Stomach (tissue), 9 donors: Measurements from ENCODE around the gene TMPRSS4. TPM values are rescaled to one million over a fixed set of nuclear protein-coding genes. Genes with fewer than 3 reads are reported as not detected.

Source experiments
- DNase-seq, 2 donors: peaks; one replicate each; pipeline versions ENCODE4 v3.0.0 to v3.0.0-alpha.2; 2013 to 2019
- H3K27ac ChIP-seq, 5 donors: fragments of 200-600 bp in 4 of 5; sonication (generic) in 4 of 5; one replicate each; pipeline ENCODE4 v1.5.1; 2013 to 2019; ENCODE audit warnings: mild to moderate bottlenecking in 1 of 5, moderate library complexity in 1 of 5
- H3K27me3 ChIP-seq, 3 donors: fragments of 200-600 bp; sonication (generic); one replicate each; pipeline ENCODE4 v1.5.1; 2017 to 2019; ENCODE audit warnings: mixed run types in 1 of 3
- H3K36me3 ChIP-seq, 4 donors: fragments of 200-600 bp; sonication (generic); 1 replicate in 3 of 4; 2 replicates in 1 of 4; pipeline ENCODE4 v1.5.1; 2016 to 2019
- H3K4me1 ChIP-seq, 4 donors: fragments of 200-600 bp; sonication (generic); one replicate each; pipeline ENCODE4 v1.5.1; 2016 to 2019
- H3K4me3 ChIP-seq, 4 donors: fragments of 200-600 bp; sonication (generic) in 3 of 4; one replicate each; pipeline ENCODE4 v1.5.1; 2016 to 2019; ENCODE audit warnings: mild to moderate bottlenecking in 1 of 4
- H3K9me3 ChIP-seq, 4 donors: fragments of 200-600 bp; sonication (generic); one replicate each; pipeline ENCODE4 v1.5.1; 2016 to 2019
- CTCF ChIP-seq, 7 experiments: fragments of 450-650 bp in 4 of 7; fragments of 200-600 bp in 3 of 7; sonication (generic) in 3 of 7; IDR thresholded peaks; one replicate each; pipeline ENCODE4 v1.5.1; 2016 to 2019; ENCODE audit warnings: antibody characterized with exemption in 7 of 7, control low read depth in 2 of 7, mild to moderate bottlenecking in 1 of 7
- EP300 ChIP-seq: sonication (generic); formaldehyde crosslinking; IDR thresholded peaks from one replicate; pipeline ENCODE4 v1.6.1; 2017; ENCODE audit warnings: antibody characterized with exemption
- POLR2A ChIP-seq, 4 donors: fragments of 450-650 bp; IDR thresholded peaks; one replicate each; pipeline ENCODE4 v1.6.1; 2016; ENCODE audit warnings: antibody characterized with exemption in 4 of 4, control low read depth in 2 of 4, mild to moderate bottlenecking in 1 of 4, moderate library complexity in 1 of 4
- POLR2AphosphoS5 ChIP-seq, 3 donors: sonication (generic); formaldehyde crosslinking; IDR thresholded peaks; one replicate each; pipeline ENCODE4 v1.6.1; 2016; ENCODE audit warnings: antibody characterized with exemption in 3 of 3
- WGBS, 5 donors: extraction: QIAGEN DNeasy Blood & Tissue Kit in 3 of 5; methylation state at CpG; one replicate each; pipeline versions ENCODE4 v1.1.5 to v1.1.7; 2013 to 2018; 5-methylcytosine and 5-hydroxymethylcytosine counted together
- intact Hi-C: fragments of 100-400 bp; cut with DNase I; formaldehyde crosslinking; loops from one replicate; pipeline ENCODE4 v1.15.1; 2023; ENCODE audit warnings: low total_unique reads
- polyA plus RNA-seq, 3 donors: library from polyadenylated mRNA; stranded (reverse); fragments of 200-250 nt; gene quantifications; one replicate each; pipeline ENCODE4 v1.2.3, GENCODE V29; 2013
- total RNA-seq, 5 donors: library from RNA; depleted of rRNA; stranded (reverse); fragments of >200 nt; gene quantifications; one replicate each; pipeline versions ENCODE4 v1.1.0 to v1.2.3, GENCODE V29; 2014 to 2016
- donor health status: healthy with polysubstance abuse.
- donor health status: Bipolar disorder and iron deficiency.
- donor health status: healthy.

The TMPRSS4 gene
- total and polyA plus RNA-seq, 8 donors, result 4.7 to 498 (median 18.1) TPM

- TF ChIP-seq CTCF (IDR thresholded peaks at IDR 0.05), result no peak
- no peak for TF ChIP-seq POLR2A (IDR thresholded peaks at IDR 0.05)
- TF ChIP-seq EP300, result no peak
- no peak for TF ChIP-seq POLR2AphosphoS5 (IDR thresholded peaks at IDR 0.05)
- DNase-seq, result no peak
- intact Hi-C loops, result no loop called here
- H3K27me3 ChIP-seq, result peaks cover 0 to 35% (median 3%) of the 10 kb centered on the region in 3 donors
- no peak overlapping the region for H3K4me3 ChIP-seq
- H3K4me1 ChIP-seq, result no peaks in the 10 kb centered on the region
- 91 to 95% (median 94%) methylated on average over 10 of the region's 10 CpGs for WGBS, 5 donors
- no peaks in the 10 kb centered on the region for H3K9me3 ChIP-seq
- no peaks in the 10 kb centered on the region for H3K36me3 ChIP-seq
- H3K27ac ChIP-seq, result no peak overlapping the region
Measured at GRCh38 chr11:118133816-118134215, 56.9 kb downstream of the TMPRSS4 start.

GRCh38 chr11:118135051-118135795 is 58.3 kb downstream of the TMPRSS4 start:
- H3K36me3 ChIP-seq, result no peaks in the 10 kb centered on the region
- H3K9me3 ChIP-seq, result no peaks in the 10 kb centered on the region
- H3K4me1 ChIP-seq, result no peaks in the 10 kb centered on the region
- H3K27me3 ChIP-seq, result peaks cover 0 to 47% (median 3%) of the 10 kb centered on the region in 3 donors
- intact Hi-C loops, result no loop called here
- 71 to 81% (median 79%) methylated on average over 7 of the region's 7 CpGs for WGBS, 5 donors
- no peak overlapping the region for H3K27ac ChIP-seq
- TF ChIP-seq POLR2A (IDR thresholded peaks at IDR 0.05) (no peak), EP300 (no peak), CTCF (IDR thresholded peaks at IDR 0.05) (no peak), POLR2AphosphoS5 (IDR thresholded peaks at IDR 0.05) (no peak)
- H3K4me3 ChIP-seq, result no peak overlapping the region
- no peak for DNase-seq

DNA sequence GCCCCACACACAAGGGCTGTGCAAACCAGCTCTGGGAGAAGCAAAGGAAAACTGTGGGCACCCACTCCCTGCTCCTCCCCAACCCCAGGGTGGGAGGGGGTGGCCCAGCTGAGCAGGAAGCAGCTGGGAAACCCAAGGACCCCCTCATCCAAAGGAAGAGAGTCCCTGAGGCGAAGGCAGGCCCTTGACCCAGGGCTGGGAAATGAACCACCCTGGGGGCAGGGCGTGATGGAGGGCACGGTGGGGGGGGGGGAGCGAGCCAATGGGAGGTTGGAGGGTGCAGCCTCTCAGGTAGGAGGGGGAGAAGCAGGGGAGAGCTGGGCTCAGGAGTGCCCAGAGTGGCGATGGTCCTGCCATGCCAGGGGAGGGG is 58.9 kb downstream of the TMPRSS4 start:
- intact Hi-C loops, result no loop called here
- Histone ChIP-seq H3K4me1 (no peaks in the 10 kb centered on the region), H3K27me3 (peaks cover 0 to 53% (median 3%) of the 10 kb centered on the region in 3 donors), H3K27ac (no peak overlapping the region), H3K9me3 (no peaks in the 10 kb centered on the region), H3K4me3 (no peak overlapping the region), H3K36me3 (no peaks in the 10 kb centered on the region)
- no peak for TF ChIP-seq POLR2AphosphoS5 (IDR thresholded peaks at IDR 0.05)
- no peak for TF ChIP-seq CTCF (IDR thresholded peaks at IDR 0.05)
- TF ChIP-seq EP300, result no peak
- no peak for TF ChIP-seq POLR2A (IDR thresholded peaks at IDR 0.05)
- no peak for DNase-seq
- 72 to 89% (median 80%) methylated on average over 3 to 5 of the region's 5 CpGs for WGBS, 5 donors

- Histone ChIP-seq H3K9me3 (no peaks in the 10 kb centered on the region), H3K36me3 (no peaks in the 10 kb centered on the region), H3K4me1 (no peaks in the 10 kb centered on the region), H3K27ac (no peak overlapping the region), H3K27me3 (peaks cover 0 to 58% (median 7%) of the 10 kb centered on the region in 3 donors), H3K4me3 (no peak overlapping the region)
- intact Hi-C loops, result no loop called here
- whole genome bisulfite sequencing, 5 donors, result 66 to 86% (median 77%) methylated on average over 2 of the region's 2 CpGs
- TF ChIP-seq EP300, result no peak
- no peak for TF ChIP-seq POLR2A (IDR thresholded peaks at IDR 0.05)
- TF ChIP-seq CTCF (IDR thresholded peaks at IDR 0.05), result no peak
- no peak for TF ChIP-seq POLR2AphosphoS5 (IDR thresholded peaks at IDR 0.05)
- no peak for DNase-seq
Measured at GRCh38 chr11:118136341-118136740, 59.5 kb downstream of the TMPRSS4 start.
